HUES48 (cell line): ENCODE data around the gene TTLL5.
A peak's percentile ranks its signal among the peaks of the same experiment; 100 is the strongest.

ENCODE experiments used
- H3K27ac ChIP-seq: one replicate; pipeline ENCODE4 v1.7.0; 2013; ENCODE audit warnings: low read depth, low read length, inconsistent platforms
- H3K27me3 ChIP-seq: 2 replicates; pipeline ENCODE4 v1.6.1; 2013; ENCODE audit warnings: mild to moderate bottlenecking, low read length; ENCODE audit not compliant: control insufficient read depth, insufficient read depth
- H3K36me3 ChIP-seq: 2 replicates; pipeline ENCODE4 v1.6.1; 2013; ENCODE audit warnings: low read length; ENCODE audit not compliant: control insufficient read depth, insufficient read depth
- H3K4me1 ChIP-seq: 2 replicates; pipeline ENCODE4 v1.6.1; 2013; ENCODE audit warnings: mild to moderate bottlenecking, low read length; ENCODE audit not compliant: control insufficient read depth, insufficient read depth
- H3K4me3 ChIP-seq: 2 replicates; pipeline ENCODE4 v1.5.1; 2013; ENCODE audit warnings: mild to moderate bottlenecking, low read depth, low read length
- H3K9ac ChIP-seq: 2 replicates; pipeline ENCODE4 v1.6.1; 2013; ENCODE audit warnings: mild to moderate bottlenecking, low read depth, low read length, moderate library complexity
- H3K9me3 ChIP-seq: 2 replicates; pipeline ENCODE4 v1.6.1; 2013; ENCODE audit warnings: low read length; ENCODE audit not compliant: control insufficient read depth, insufficient read depth

Gene TTLL5

GRCh38 chr14:75649773-75650172 is 11.3 kb upstream of the TTLL5 start:
- H3K4me3 ChIP-seq = no peak overlapping the region
- peaks cover 63% of the 10 kb centered on the region for H3K36me3 ChIP-seq
- no peak overlapping the region for H3K9ac ChIP-seq
- no peaks in the 10 kb centered on the region for H3K27me3 ChIP-seq
- no peaks in the 10 kb centered on the region for H3K9me3 ChIP-seq
- H3K27ac ChIP-seq = no peak overlapping the region
- no peaks in the 10 kb centered on the region for H3K4me1 ChIP-seq

GRCh38 chr14:75650253-75651058 is 10.6 kb upstream of the TTLL5 start:
- no peaks in the 10 kb centered on the region for H3K9me3 ChIP-seq
- no peak overlapping the region for H3K27ac ChIP-seq
- H3K27me3 ChIP-seq = no peaks in the 10 kb centered on the region
- peaks cover 70% of the 10 kb centered on the region for H3K36me3 ChIP-seq
- no peak overlapping the region for H3K4me3 ChIP-seq
- H3K4me1 ChIP-seq = no peaks in the 10 kb centered on the region
- H3K9ac ChIP-seq = no peak overlapping the region

GRCh38 chr14:75653563-75653962 is 7.5 kb upstream of the TTLL5 start:
- no peak overlapping the region for H3K4me3 ChIP-seq
- H3K9ac ChIP-seq = no peak overlapping the region
- no peak overlapping the region for H3K27ac ChIP-seq
- no peaks in the 10 kb centered on the region for H3K9me3 ChIP-seq
- H3K27me3 ChIP-seq = no peaks in the 10 kb centered on the region
- peaks cover 86% of the 10 kb centered on the region for H3K36me3 ChIP-seq
- no peaks in the 10 kb centered on the region for H3K4me1 ChIP-seq

- Histone ChIP-seq H3K36me3 (peaks cover 88% of the 10 kb centered on the region), H3K4me1 (no peaks in the 10 kb centered on the region), H3K27ac (no peak overlapping the region), H3K9ac (no peak overlapping the region), H3K9me3 (no peaks in the 10 kb centered on the region), H3K27me3 (no peaks in the 10 kb centered on the region), H3K4me3 (no peak overlapping the region)
Measured at GRCh38 chr14:75654127-75654732, 6.8 kb upstream of the TTLL5 start.

- Histone ChIP-seq H3K27me3 (no peaks in the 10 kb centered on the region), H3K36me3 (peaks cover 78% of the 10 kb centered on the region), H3K4me3 (no peak overlapping the region), H3K27ac (no peak overlapping the region), H3K9me3 (no peaks in the 10 kb centered on the region), H3K9ac (no peak overlapping the region), H3K4me1 (no peaks in the 10 kb centered on the region; the same call in 1 of the 2 replicates)
Measured at GRCh38 chr14:75655235-75655634, 5.8 kb upstream of the TTLL5 start.

- Histone ChIP-seq H3K4me3 (no peak overlapping the region), H3K27ac (no peak overlapping the region), H3K36me3 (peaks cover 57% of the 10 kb centered on the region), H3K27me3 (no peaks in the 10 kb centered on the region), H3K9ac (no peak overlapping the region), H3K9me3 (no peaks in the 10 kb centered on the region), H3K4me1 (no peaks in the 10 kb centered on the region; the same call in 1 of the 2 replicates)
Measured at GRCh38 chr14:75657331-75657730, 3.7 kb upstream of the TTLL5 start.

- Histone ChIP-seq H3K27ac (no peak overlapping the region), H3K9ac (no peak overlapping the region), H3K36me3 (peaks cover 51% of the 10 kb centered on the region), H3K27me3 (no peaks in the 10 kb centered on the region), H3K9me3 (no peaks in the 10 kb centered on the region), H3K4me1 (no peaks in the 10 kb centered on the region; the same call in 1 of the 2 replicates), H3K4me3 (no peak overlapping the region)
Measured at GRCh38 chr14:75658957-75659356, 2.1 kb upstream of the TTLL5 start.

GRCh38 chr14:75660238-75660629 is 812 bp upstream of the TTLL5 start:
- Histone ChIP-seq H3K36me3 (peaks cover 53% of the 10 kb centered on the region), H3K27me3 (no peaks in the 10 kb centered on the region), H3K9ac (peak overlapping the region; percentile 60), H3K4me3 (peak overlapping the region; percentile 96), H3K4me1 (no peaks in the 10 kb centered on the region; the same call in 1 of the 2 replicates), H3K9me3 (no peaks in the 10 kb centered on the region), H3K27ac (peak overlapping the region; percentile 97)

GRCh38 chr14:75661499-75661814 is 411 bp downstream of the TTLL5 start:
- Histone ChIP-seq H3K27ac (peak overlapping the region; percentile 97), H3K4me3 (peak overlapping the region; percentile 96), H3K9me3 (no peaks in the 10 kb centered on the region), H3K36me3 (peaks cover 47% of the 10 kb centered on the region), H3K9ac (peak overlapping the region; percentile 73), H3K27me3 (no peaks in the 10 kb centered on the region), H3K4me1 (no peaks in the 10 kb centered on the region; the same call in 1 of the 2 replicates)

GRCh38 chr14:75662966-75663365 is 1.9 kb downstream of the TTLL5 start:
- Histone ChIP-seq H3K4me3 (no peak overlapping the region), H3K27ac (no peak overlapping the region), H3K27me3 (no peaks in the 10 kb centered on the region), H3K9me3 (no peaks in the 10 kb centered on the region), H3K36me3 (peaks cover 38% of the 10 kb centered on the region), H3K4me1 (no peaks in the 10 kb centered on the region; the same call in 1 of the 2 replicates), H3K9ac (no peak overlapping the region)

- Histone ChIP-seq H3K27ac (no peak overlapping the region), H3K4me1 (no peaks in the 10 kb centered on the region), H3K9ac (no peak overlapping the region), H3K27me3 (no peaks in the 10 kb centered on the region), H3K4me3 (no peak overlapping the region), H3K36me3 (peaks cover 68% of the 10 kb centered on the region), H3K9me3 (no peaks in the 10 kb centered on the region)
Measured at GRCh38 chr14:75667099-75667765, 6.2 kb downstream of the TTLL5 start.
